Right ventricle myocardium inferior (tissue), 1 donor: Measurements from ENCODE around the gene FOXP4. TPM values are rescaled to one million over a fixed set of nuclear protein-coding genes. Genes with fewer than 3 reads are reported as not detected.
A peak's percentile ranks its signal among the peaks of the same experiment; 100 is the strongest.

Experiments used
- ATAC-seq: fragments of 200-7000 bp; cut with Tn5 transposase; one replicate; pipeline ENCODE4 v1.9.1; 2020; ENCODE audit warnings: mild to moderate bottlenecking, moderate library complexity
- DNase-seq: peaks from one replicate; pipeline ENCODE4 v3.0.0; 2021; ENCODE audit errors: missing footprints
- intact Hi-C: fragments of 100-400 bp; cut with DNase I; formaldehyde crosslinking; loops from one replicate; pipeline ENCODE4 v1.11.0; 2022
- total RNA-seq: library from RNA; stranded (reverse); fragmentation: NEBNext Ultra II Directional; extraction: Animal tissue kit (Norgen Biotek cat#: 25700); gene quantifications from one replicate; pipeline ENCODE4 v1.2.1, GENCODE V29; 2021
- donor health status: DM: no; HTN: yes; CAD: no; lungs with severe emphysema.

The FOXP4 gene
- total RNA-seq, 1 donor from 2014 or later = 13.9 TPM

- intact Hi-C loops = no loop called here
- DNase-seq (no peak), ATAC-seq (no peak)
Observed at GRCh38 chr6:41558033-41558807, 12.0 kb downstream of the FOXP4 start.

- DNase-seq (no peak), ATAC-seq (no peak)
- intact Hi-C loops = loop anchor here (5.0 kb wide), 1 partner anchor 58 kb away; no protein-coding TSS in a partner anchor
Observed at GRCh38 chr6:41559655-41560427, 13.7 kb downstream of the FOXP4 start.

GRCh38 chr6:41560431-41561192 is 14.4 kb downstream of the FOXP4 start:
- DNase-seq (peak; percentile 89), ATAC-seq (peak; percentile 87)
- intact Hi-C loops = loop anchor here (5.0 kb wide), 1 partner anchor 58 kb away; no protein-coding TSS in a partner anchor

GRCh38 chr6:41561416-41561815 is 15.2 kb downstream of the FOXP4 start:
- no peak for DNase-seq
- intact Hi-C loops = loop anchor here (5.0 kb wide), 1 partner anchor 59 kb away; no protein-coding TSS in a partner anchor
- ATAC-seq = no peak

- intact Hi-C loops = loop anchor here (5.0 kb wide), 1 partner anchor 60 kb away; no protein-coding TSS in a partner anchor
- no peak for ATAC-seq
- DNase-seq = no peak
Observed at GRCh38 chr6:41561931-41562911, 16.0 kb downstream of the FOXP4 start.

- no peak for DNase-seq
- ATAC-seq = no peak
- intact Hi-C loops = loop anchor here (5.0 kb wide), 1 partner anchor 61 kb away; no protein-coding TSS in a partner anchor
Observed at GRCh38 chr6:41563060-41563776, 17.0 kb downstream of the FOXP4 start.

GRCh38 chr6:41564448-41565142 is 18.4 kb downstream of the FOXP4 start:
- no peak for ATAC-seq
- intact Hi-C loops = loop anchor here (5.0 kb wide), 1 partner anchor 62 kb away; no protein-coding TSS in a partner anchor
- DNase-seq = no peak

GRCh38 chr6:41565701-41566100 is 19.5 kb downstream of the FOXP4 start:
- intact Hi-C loops = no loop called here
- DNase-seq (no peak), ATAC-seq (no peak)

- intact Hi-C loops = no loop called here
- DNase-seq (no peak), ATAC-seq (no peak)
Observed at GRCh38 chr6:41566961-41567360, 20.8 kb downstream of the FOXP4 start.

- DNase-seq (no peak), ATAC-seq (no peak)
- intact Hi-C loops = no loop called here
Observed at GRCh38 chr6:41567684-41568083, 21.5 kb downstream of the FOXP4 start.

GRCh38 chr6:41568202-41568584 is 22.0 kb downstream of the FOXP4 start:
- no peak for DNase-seq
- ATAC-seq = no peak
- intact Hi-C loops = no loop called here

GRCh38 chr6:41568585-41569384 is 22.6 kb downstream of the FOXP4 start:
- no peak for DNase-seq
- ATAC-seq = peak; percentile 72
- intact Hi-C loops = no loop called here

- intact Hi-C loops = no loop called here
- DNase-seq (no peak), ATAC-seq (no peak)
Observed at GRCh38 chr6:41570259-41570615, 24.1 kb downstream of the FOXP4 start.

GRCh38 chr6:41571021-41571780 is 25.0 kb downstream of the FOXP4 start:
- intact Hi-C loops = no loop called here
- ATAC-seq (no peak), DNase-seq (no peak)

- DNase-seq (no peak), ATAC-seq (no peak)
- intact Hi-C loops = no loop called here
Observed at GRCh38 chr6:41572613-41573012, 26.4 kb downstream of the FOXP4 start.
